T-helper 1 cell (primary cell): ENCODE data around the gene ATP6V1F.

ENCODE experiments used
- DNase-seq, 5 donors: peaks; one replicate each; pipeline ENCODE4 v3.0.0-alpha.2; 2012 to 2020

Gene ATP6V1F

DNA sequence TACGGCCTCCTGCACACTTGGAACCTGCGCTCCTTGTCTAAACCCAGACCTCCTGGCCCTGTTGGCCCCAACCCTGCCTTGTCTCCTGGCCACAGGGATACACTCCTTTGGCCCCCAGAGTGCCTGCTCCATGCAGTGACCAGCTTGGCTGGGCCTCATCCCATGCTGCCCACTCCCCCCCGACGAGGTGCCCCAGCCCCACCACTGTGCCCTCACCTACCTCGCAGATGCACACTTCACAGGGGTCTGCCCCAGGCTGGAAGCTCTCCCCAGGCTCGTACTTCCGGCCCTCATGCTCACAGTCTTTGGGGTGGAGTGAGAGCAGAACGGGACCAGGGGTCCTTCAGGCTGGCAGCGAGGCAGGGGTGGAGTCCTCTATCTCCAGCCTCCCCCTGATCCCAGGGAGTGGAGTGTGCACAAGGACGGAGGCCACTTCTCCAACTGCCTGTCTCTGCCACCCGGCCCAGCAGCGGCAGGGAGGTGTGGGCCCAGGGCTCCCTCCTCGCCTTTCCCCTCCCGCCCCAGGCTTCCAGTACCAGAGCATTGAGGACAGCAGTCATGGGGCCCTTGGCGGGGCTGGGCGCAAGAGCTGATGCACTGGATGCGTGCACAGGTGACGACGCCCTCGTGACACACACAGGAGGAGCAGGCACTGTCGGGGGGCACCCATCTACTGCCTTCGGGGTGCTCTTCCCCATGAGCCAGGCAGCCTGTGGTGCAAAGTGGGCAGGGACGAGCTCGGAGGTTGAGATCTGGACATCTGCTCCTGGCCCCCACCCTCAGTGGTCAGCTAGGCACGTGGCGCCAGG is 22.1 kb downstream of the ATP6V1F start:
- DNase-seq = no peak

DNA sequence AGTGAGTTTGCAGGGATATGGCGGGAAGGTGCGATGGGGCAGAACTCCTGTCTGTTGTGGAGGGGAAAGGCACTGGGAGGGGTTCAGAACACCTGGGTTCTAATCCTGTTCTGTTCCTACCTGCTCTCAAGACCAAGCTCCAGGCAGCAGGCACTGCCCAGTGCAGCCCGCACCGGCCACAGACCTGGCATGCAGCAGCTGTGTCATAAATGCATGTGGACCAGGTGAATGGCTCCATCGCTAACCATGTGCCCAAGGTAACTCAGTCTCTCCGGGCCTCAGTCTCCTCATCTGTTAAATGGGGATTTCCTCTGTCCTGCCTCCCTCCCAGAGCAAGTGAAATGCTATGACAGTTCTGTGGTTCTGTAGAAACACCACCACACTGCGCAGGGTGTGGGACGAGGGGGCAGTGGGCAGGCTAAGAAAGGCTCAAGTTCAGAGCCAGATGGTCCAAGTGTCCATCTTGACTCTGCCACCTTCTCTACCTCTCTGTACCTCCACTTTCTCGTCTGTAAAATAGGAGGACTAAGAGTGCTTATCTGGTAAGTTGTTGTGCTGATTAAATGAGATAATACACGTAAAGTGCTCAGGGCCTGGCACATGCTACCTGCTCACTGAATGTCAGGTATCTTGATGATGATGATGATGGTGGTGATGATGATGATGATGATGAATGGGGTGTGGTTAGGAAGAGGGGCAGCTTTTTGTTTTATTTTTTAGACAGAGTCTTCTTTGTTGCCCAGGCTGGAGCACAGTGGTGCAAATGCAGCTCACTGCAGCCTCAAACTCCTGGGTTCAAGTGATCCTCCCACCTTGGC is 22.9 kb downstream of the ATP6V1F start:
- DNase-seq = no peak

DNA sequence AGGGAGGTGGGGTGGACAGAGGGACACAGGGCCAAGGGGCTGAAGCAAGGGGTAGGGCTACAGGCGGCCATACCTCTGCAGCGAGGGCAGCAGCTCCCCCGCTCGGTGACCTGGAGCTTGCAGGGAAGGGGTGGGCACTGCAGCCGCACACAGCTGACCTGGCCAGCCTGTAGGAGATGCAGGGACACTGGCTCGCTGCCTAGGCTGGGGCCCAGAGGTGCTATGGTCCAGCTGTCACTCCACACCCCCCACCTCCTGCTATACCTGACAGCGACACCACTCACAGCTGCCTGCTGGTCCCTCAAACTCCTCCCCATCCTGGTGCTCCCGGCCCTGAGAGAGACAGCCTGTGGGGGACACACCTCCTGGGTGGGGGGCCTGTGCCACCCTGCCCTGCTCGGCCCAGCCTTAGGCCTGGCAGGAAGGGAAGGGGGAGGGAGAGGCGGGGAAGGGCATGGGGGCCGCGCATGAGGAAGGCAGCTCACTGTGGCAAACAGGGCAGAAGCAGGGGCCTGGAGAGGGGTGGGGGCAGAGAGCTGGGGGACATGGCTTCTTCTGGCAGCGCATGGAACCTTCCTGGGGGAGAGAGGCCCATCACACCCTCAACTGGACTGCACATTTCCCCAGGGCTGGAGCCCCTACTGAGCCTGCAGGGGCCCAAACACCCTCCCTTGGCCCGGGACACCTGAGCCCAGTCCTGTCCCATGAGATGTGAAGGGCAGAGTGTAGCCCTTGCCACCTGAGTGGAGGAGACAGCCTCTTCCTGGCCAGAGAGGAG is 23.9 kb downstream of the ATP6V1F start:
- DNase-seq = no peak

DNA sequence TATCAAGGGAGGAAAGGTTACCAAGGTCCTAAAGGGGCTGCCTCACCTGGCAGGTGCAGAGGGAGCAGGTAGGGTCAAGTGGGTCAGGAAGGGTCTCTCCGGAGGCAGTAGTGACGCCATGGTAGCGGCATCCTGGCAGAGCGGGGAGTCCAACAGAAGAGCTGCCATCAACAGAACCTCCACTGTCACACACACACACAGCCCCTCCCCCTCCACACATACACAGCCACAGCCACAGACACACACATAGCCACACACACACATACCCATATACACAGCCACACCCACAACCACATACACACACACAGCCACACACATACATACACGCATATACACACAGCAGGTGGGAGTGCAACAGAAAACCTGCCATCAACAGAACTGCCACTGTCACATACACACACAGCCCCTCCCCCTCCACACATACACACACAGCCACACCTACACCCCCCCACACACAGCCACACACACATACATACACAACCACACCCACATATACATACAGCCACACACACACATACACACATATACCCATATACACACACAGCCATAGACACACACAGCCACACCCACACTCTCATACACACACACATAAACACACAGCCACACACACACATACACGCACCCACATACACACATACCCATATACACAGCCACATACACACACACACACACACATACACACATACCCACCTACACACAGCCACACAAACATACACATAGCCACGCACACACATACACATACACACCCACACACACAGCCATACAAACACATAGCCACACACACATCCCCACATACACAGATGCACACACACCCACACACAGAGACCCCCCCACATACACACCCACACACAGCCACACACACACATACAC is 24.7 kb downstream of the ATP6V1F start:
- DNase-seq = no peak

DNA sequence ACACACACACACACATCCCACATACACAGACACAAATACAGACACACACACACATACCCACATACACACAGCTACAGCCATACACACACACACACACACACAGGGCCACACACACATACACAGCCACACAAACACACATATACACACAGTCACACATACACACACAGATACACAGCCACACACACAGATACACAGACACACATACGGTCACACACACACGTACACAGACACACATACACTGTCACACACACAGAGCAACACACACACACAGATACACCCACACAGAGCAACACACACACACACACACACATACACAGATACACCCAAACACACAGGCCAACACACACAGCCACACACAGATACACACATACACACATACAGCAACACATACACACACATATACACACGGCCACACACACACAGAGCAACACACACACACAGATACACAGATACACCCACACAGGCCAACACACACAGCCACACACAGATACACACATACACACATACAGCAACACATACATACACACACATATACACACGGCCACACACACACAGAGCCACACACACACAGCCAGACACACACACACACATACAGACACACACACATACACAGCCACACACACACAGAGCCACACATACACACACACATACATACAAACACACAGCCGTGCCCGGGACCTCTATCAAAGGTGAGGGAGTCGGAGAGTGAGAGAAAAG is 25.5 kb downstream of the ATP6V1F start:
- DNase-seq = no peak

DNA sequence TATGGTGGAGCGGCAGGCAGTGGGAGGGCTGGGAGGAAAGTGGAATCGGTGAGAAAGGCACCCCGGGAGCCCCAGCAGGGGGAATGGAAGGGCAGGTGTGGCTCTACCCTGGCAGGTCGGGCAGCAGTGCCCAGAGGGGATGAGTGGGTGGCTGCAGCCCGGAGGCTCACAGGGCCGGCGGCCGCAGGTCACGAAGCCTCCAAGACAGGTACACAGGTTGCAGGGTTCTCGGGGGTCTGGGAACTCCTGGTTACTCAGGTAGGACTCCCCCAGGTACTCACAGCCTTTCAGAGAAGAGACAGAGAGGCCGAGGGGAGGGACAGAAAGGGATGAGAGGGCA is 26.1 kb downstream of the ATP6V1F start:
- no peak for DNase-seq

DNA sequence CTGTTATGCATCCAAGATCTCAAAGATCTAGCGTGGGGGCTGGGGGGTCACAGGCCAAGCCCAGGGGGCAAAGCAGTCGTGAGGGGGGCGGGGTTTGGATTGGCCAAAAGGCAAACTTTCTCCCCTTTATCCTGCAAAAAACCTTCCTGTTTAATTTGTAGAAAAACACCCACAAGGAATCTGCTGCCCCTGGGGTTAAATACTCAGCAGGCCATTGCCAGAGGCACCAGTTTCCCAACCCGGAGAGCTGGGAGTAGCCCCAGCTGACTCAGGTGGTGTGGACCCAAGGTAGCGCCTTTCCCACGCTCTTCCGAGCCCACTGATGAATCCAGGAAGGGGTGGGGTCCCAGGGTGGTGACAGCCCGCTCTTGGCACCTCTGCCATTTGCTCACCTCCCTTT is 26.5 kb downstream of the ATP6V1F start:
- DNase-seq = no peak

DNA sequence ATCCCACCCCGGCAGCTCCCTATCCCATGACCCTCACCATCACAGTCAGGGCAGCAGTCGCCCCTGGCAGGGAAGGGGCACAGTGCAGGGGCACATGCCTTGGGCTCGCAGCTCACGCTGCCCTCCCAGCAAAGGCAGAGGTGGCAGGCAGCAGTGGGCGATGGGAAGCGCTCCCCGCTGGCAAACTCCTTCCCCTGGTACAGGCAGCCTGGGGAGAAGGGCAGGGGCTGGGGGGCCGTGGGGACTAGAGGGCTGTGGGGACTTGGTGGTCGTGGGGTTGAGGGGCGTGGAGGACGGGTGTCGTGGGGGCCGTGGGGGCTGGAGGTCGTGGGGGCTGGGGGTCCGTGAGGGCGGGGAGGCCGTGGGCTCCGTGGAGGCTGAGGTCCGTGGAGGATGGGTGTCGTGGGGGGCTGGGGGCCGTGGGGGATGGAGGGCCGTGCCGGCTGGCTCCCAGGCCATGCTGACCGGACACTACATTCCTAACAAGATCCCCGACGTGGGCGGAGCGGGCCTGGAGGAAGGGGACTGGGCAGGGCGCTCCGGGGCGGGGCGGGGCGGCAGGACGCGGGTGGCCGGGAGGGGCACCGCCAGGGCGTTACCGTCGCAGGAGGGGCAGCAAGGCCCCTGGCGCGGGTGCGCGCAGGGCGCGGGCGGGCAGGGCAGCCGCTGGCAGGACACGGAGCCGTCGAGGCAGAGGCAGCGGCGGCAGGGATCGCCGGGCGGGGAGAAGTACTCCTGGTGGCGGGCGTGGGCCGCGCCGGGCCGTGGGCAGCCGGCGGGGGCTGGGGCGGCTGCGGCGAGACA is 27.9 kb downstream of the ATP6V1F start:
- no peak for DNase-seq

DNA sequence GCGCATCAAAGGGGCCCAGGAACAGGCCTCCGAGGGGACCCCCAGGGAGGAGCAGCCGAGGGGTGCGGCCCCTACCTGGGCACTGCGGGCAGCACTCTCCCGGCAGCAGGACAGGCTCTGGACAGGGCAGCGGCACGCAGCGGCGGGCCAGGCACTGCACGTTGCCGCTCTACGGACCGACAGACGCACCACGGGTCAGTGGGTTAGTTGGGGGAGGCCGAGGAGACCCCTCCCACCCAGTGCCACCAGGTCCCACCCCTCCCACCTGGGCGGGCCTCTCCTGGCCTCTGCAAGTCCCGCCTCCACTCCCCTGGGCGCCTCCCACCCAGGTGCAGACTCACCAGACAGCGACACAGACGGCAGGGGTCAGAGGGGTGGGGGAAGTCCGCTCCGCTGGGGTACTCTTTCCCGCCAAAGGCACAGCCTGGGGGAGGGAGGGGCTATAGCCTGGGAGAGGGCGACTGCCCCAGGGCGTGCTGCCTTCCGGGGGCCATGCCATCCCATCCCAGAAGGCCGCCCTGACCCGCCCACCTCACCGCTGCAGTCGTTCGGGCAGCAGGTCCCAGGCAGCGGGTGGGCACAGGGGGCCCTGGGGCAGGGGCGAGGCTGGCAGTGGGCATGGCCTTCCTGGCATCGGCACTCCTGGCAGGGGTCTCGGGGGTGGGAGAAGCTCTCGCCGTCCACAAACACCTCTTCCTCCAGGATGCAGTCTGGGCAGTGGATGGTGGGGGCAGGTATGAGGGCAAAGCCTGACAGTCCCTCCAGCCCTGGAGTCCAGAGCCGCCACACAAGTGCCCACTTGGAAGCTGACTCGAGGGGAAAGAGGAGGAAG is 28.7 kb downstream of the ATP6V1F start:
- DNase-seq = no peak

DNA sequence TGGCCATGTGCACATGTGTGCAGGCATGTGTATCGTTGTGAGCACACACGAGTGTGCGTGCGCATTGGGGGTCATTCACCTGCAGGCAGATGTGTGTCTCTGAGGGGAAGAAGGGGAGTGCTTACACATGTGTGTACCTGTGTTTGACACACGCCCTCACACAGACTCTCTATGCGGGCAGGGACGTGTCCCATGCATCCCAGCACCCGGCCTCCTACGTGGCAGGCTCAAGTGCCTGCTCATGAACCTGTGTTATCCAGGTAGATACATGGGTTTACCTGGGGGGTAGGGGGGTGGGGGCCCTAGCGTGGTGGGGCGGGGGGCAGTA is 29.2 kb downstream of the ATP6V1F start:
- DNase-seq = no peak

DNA sequence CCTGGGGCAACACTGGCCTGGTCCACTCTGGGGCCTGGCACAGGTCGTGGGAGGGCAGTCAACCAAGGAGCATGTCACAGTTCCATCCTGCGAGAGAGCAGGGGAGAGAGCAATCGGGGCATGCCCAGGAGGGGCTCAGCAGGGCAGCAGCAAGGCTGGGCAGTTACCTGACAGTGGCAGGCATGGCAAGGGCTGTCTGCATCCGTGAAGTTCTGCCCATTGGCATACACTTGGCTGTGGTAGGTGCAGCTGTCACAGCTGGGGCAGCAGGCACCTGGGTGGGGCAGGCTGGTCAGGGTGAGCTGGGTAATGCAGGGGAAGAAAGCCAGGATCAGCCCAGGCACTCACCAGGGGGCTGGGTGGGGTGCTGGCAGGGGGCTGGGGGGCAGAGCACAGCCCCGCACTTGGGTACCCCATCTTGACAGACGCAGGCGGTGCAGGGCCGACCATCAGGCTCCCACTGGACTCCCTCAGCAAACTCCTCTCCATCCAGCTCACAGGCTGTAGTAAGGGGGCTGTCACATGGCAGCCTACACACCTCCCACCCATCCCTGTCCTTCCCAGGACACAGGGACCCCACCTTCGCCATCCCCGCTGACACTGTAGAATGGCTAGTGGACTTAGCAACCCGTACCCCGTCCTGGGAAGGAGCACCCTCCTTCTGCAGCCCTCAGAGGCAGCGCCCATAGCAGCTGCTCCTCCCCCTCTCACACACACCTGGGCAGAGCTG is 30.0 kb downstream of the ATP6V1F start:
- DNase-seq = no peak

DNA sequence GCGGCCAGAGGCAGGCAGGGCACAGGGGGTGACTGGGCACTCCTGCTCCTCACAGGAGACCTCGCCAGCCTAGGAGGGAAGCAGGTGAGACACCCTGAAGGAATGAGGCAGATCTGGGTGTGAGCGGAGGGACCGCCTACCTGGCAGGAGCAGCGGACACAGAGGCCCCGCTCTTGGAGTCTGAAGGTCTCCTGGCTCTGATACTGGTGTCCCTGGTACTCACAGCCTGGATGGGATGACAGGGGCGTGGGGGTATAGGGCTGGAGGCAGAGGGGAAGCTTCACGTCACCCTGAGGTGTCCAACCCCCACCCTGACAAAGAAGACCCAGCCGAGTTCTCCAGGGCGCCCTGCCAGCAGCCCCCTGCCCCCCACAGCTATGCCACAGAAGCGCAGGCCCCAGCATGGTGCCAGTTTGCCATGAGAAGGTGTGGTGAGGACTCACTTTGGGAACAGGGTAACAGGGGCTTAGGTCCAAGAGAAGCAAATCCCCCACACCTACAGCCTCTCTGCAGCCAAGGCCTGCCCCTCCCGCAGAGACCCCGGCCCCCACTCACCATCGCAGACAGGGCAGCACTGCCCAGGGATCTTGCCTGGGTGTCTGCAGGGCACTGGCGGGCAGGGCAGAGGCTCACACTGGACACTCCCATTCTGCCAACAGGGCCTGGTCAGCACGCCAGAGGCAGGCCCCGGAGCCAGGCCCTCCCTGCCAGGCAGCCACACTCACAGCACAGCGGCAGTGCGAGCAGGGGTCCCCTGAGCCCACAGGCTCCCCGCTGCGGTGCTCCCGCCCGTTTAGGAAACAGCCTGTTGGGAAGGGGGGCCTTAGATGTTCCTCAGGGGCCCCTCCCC is 30.8 kb downstream of the ATP6V1F start:
- no peak for DNase-seq

DNA sequence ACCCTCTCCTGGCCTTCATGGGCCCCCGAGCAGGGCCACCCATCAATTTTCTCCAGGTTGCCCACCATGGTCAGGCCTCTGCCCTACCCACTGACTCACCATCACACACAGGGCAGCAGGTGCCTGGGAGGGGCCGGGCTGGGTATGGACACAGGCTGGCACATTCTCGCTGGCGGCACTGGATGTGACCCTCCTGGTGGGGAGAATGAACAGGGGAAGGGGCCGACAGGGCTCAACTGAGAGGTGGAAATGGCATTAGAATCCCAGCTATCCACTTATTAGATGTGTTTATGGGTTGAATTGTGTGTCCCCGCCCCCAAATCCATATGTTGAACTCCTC is 31.4 kb downstream of the ATP6V1F start:
- no peak for DNase-seq

DNA sequence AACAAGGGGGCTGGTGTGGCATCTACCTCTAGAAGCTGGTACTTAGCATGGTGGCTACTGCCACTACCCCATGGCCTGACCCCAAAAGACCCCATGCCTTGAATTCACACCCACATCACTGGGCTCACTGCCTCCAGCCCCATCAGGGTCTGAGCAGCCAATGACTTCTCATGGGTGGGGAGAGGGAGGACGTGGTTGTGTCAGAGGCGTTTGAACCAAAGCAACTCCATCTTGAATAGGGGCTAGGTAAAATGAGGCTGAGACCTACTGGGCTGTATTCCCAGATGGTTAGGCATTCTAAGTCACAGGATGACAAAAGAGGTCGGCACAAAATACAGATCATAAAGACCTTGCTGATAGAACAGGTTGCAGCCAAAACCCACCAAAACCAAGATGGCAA is 32.7 kb downstream of the ATP6V1F start:
- no peak for DNase-seq

DNA sequence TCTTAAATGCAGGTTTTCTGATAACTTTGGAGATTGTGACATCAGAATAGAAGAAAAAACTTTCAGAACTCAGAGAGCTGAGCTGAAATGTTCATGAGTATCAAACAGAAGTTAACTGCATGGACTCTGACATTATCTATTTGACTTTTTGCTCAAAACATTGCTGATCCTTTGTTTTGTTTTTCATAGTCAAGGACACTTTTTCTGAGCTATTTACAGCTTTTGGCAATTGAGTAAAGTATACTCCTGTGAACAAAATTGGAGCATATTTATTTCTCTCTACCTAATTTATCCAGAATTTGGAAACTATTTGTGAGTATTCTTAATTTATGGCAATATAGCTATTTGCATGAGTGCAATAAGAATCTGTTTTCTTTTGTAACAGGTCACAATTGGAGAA is 36.7 kb downstream of the ATP6V1F start:
- no peak for DNase-seq

DNA sequence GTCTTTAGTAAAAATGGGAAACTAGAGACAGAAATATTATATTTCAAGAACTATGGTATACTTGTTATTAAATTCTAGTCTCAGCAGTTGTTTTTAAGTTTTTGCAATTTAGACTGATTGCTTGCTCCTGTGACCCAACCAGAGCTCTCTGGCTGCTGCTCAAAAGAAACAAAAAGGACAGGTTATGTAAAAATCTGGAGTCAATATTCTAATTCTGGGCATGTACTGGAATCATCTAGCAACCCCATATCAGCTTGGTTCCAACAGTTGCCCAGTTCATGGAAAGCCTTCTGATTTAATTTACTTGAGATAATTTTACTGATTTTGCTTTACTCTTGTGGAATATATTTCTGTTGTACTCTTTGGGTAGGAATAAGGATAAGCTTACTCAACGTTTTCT is 37.6 kb downstream of the ATP6V1F start:
- DNase-seq = no peak

DNA sequence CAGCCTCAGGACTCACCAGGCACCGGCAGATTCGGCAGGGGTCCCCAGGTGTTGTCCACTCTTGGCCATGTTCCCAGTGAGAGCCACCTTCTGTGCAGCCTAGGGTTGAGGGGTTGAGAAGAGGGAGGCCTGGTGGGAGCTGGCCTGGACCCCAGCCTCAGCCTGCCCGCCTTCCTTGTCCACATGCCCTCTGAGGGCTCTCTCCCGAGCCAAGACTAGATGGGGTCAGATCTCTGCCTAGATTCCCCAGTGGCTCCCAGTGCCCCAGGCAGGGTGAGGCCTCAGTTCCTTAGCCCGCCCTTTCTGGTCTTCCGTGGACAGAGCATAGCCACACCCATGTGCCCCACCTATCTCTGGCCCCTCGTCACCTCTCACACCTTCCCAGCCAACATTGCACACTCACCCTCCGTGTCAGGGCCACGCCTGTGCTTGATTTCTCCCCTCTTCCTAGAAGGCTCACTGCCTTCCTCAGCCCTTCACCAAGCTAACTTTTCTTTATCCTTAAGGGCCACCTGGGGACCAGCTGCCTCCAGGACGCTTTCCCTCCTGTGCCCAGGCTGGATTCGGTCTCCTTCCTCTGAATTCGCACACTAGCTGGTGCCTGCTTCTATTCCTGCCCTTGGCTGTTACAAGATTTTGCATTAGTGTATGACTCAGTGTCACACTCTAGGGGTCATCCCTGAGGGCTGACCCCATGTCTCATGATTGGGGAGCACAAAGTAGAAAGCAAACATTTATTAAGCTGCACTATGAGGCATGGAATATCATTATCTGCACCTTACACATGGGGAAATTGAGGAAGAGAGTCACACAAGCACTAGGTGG is 40.3 kb downstream of the ATP6V1F start:
- DNase-seq = no peak
